ENCODE data around the gene DPF3.

The DPF3 gene

GRCh38 chr14:72802588-72802946 is 91.3 kb downstream of the DPF3 start:
- no peak overlapping the region for H3K4me3 ChIP-seq
- in situ Hi-C loops (cut with MboI; ENCODE audit: low sequenced_read_pairs), result no loop called here
- no peaks in the 10 kb centered on the region for H3K9me3 ChIP-seq
- H3K4me1 ChIP-seq, result peaks cover 6% of the 10 kb centered on the region
- no peaks in the 10 kb centered on the region for H3K27me3 ChIP-seq (ENCODE audit: low read depth)
- no peaks in the 10 kb centered on the region for H3K36me3 ChIP-seq (replicated peaks)
- DNase-seq (ENCODE audit: low spot score in 2 of 2), result no peak

DNA sequence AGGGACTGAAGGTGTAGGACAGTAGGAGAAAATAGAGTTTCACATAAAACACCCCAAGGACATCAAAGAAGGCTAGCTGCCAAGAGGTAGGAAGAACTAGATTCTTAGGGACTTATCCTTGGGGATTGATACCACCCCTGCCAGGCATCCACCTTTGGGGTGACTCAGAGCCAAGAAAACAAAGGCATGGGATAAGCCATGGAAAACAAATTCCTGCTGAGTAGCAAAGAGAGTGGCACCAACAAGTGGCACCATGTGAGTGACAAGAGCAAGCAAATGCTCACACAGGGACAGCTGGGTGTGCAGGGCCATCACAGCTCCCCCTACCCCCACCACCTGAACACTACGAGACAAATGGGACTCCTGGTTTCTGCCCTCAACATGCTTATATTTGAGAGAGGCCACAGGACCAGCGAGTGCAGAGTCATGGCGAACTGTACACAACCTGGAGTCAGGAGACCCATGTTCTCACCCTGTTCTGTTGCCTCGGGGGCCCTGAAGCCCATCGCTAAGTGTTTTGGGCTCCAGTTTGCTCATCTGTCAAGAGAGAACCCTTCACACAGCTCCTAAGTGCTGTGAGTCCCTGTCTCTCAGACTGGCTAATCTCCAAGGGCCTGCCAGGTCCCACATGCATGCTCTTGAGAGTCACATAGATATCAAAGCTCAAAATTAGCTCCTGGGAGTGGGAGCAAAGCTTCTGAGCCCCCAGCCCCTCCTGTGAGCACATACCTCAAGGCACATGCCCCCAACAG is 91.9 kb downstream of the DPF3 start:
- H3K4me1 ChIP-seq, result peaks cover 11% of the 10 kb centered on the region
- no peaks in the 10 kb centered on the region for H3K27me3 ChIP-seq (ENCODE audit: low read depth)
- H3K9me3 ChIP-seq, result no peaks in the 10 kb centered on the region
- in situ Hi-C loops (cut with MboI; ENCODE audit: low sequenced_read_pairs), result no loop called here
- no peak for DNase-seq (ENCODE audit: low spot score in 2 of 2)
- H3K4me3 ChIP-seq, result no peak overlapping the region
- no peaks in the 10 kb centered on the region for H3K36me3 ChIP-seq (replicated peaks)

- no peaks in the 10 kb centered on the region for H3K9me3 ChIP-seq
- in situ Hi-C loops (cut with MboI; ENCODE audit: low sequenced_read_pairs), result no loop called here
- no peaks in the 10 kb centered on the region for H3K36me3 ChIP-seq (replicated peaks)
- peaks cover 14% of the 10 kb centered on the region for H3K4me1 ChIP-seq
- DNase-seq (ENCODE audit: low spot score in 2 of 2), result no peak
- no peak overlapping the region for H3K4me3 ChIP-seq
- H3K27me3 ChIP-seq (ENCODE audit: low read depth), result no peaks in the 10 kb centered on the region
Measured at GRCh38 chr14:72801381-72801812, 92.5 kb downstream of the DPF3 start.

DNA sequence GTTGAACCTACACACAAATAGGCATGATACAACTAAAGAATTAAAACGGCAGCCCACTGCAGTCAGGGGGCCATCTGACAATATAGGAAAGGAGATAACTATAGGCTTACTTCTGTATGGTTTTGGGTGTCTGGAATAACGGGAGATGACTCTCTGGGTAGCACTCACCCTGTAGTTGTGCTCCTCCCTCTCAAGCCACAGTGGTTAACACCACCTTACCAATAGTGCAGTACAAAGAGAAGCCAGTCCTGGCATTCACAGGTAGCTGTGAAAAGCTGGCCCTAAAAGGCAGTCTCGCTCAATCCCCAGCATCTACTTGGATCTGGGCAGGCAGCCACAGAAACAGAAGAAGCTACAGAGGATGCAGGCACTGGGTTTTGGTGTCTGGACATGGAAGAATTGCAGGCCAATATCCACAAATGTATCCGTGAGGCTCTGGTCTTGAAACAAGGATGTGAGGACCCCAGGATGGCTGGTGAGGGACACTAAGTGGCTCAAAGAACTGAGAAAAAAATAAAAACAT is 93.0 kb downstream of the DPF3 start:
- Histone ChIP-seq H3K9me3 (no peaks in the 10 kb centered on the region), H3K4me3 (no peak overlapping the region), H3K27me3 (ENCODE audit: low read depth) (no peaks in the 10 kb centered on the region), H3K36me3 (replicated peaks) (no peaks in the 10 kb centered on the region), H3K4me1 (peaks cover 14% of the 10 kb centered on the region)
- in situ Hi-C loops (cut with MboI; ENCODE audit: low sequenced_read_pairs), result no loop called here
- no peak for DNase-seq (ENCODE audit: low spot score in 2 of 2)

DNA sequence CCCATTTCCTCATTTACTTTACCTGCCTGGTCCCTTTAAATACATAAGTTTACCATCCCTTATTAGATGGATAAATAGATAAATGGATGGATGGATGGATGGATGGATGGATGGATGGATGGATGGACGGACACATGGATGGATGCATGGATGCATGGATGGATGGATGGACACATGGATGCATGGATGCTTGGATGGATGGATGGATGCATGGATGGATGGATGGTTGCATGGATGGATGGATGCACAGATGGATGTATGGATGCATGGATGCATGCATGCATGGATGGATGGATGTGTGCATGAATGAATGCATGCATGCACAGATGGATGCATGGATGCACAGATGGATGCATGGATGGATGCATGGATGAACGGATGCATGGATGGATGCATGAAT is 93.6 kb downstream of the DPF3 start:
- H3K4me3 ChIP-seq, result no peak overlapping the region
- in situ Hi-C loops (cut with MboI; ENCODE audit: low sequenced_read_pairs), result no loop called here
- no peaks in the 10 kb centered on the region for H3K27me3 ChIP-seq (ENCODE audit: low read depth)
- peaks cover 14% of the 10 kb centered on the region for H3K4me1 ChIP-seq
- no peaks in the 10 kb centered on the region for H3K9me3 ChIP-seq
- no peak for DNase-seq (ENCODE audit: low spot score in 2 of 2)
- H3K36me3 ChIP-seq (replicated peaks), result no peaks in the 10 kb centered on the region

DNA sequence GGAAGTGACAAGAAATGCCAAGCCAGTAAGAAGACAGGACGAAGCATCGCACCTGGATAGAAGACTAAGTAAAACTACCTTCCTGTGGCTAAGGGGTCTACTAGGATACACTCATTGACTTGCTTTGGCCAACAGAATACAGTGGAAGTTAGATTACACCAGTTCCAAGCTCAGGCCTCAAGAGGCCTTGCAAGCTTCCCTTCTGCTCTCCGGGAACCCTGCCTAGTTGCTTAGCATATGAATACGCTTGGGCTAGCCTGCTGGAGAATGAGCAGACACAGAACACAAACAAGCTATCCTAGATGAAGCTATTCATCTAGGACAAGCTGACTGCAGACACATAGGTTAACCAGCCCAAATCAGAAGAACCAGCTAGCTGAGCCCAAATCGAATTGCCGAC is 97.0 kb downstream of the DPF3 start:
- DNase-seq (ENCODE audit: low spot score in 2 of 2), result peak; percentile 69 to 70
- H3K4me1 ChIP-seq, result peaks cover 8% of the 10 kb centered on the region
- in situ Hi-C loops (cut with MboI; ENCODE audit: low sequenced_read_pairs), result no loop called here
- no peaks in the 10 kb centered on the region for H3K27me3 ChIP-seq (ENCODE audit: low read depth)
- H3K4me3 ChIP-seq, result no peak overlapping the region
- H3K9me3 ChIP-seq, result no peaks in the 10 kb centered on the region
- H3K36me3 ChIP-seq (replicated peaks), result no peaks in the 10 kb centered on the region

DNA sequence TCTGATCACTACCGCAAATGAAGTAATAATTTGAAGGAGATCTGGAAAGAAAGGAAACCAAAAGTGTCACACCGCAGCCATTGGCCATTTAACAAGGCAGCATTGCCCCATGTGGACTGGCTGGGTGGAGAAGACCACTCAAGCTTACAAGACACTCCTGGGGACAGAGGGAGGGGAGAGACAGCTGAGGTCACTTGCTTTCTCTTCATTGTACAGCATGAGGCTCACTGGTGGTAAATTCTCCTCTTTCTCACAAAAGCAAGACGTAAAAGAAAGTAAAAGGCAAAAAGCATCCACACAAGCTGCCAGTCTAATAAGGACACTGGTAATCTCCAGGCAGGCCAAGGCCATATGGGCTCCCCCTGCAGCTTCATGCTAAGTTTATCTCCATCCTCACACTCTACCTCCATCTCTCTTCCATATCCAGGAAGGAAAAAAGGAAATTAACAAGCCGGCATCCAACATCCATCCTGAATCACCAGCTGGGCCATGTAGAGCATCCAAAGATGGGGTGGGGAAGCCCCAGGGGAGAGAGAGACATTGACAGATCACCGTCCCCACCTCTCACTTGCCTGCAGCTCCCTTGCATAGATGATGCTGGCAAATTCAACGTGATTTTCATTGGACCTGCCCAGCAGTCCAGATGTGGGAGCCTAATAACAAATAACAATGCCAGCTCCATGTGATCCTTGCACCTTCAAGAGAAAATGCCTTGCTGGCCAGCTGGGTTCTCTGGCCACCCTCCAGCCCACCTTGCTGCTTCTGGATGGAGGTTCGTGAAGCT is 100.6 kb downstream of the DPF3 start:
- Histone ChIP-seq H3K4me3 (no peak overlapping the region), H3K36me3 (replicated peaks) (no peaks in the 10 kb centered on the region), H3K4me1 (peaks cover 8% of the 10 kb centered on the region), H3K9me3 (no peaks in the 10 kb centered on the region), H3K27me3 (ENCODE audit: low read depth) (no peaks in the 10 kb centered on the region)
- no peak for DNase-seq (ENCODE audit: low spot score in 2 of 2)
- in situ Hi-C loops (cut with MboI; ENCODE audit: low sequenced_read_pairs), result no loop called here

- H3K27me3 ChIP-seq (ENCODE audit: low read depth), result no peaks in the 10 kb centered on the region
- peaks cover 5% of the 10 kb centered on the region for H3K4me1 ChIP-seq
- no peaks in the 10 kb centered on the region for H3K9me3 ChIP-seq
- H3K4me3 ChIP-seq, result no peak overlapping the region
- no peaks in the 10 kb centered on the region for H3K36me3 ChIP-seq (replicated peaks)
- in situ Hi-C loops (cut with MboI; ENCODE audit: low sequenced_read_pairs), result no loop called here
- no peak for DNase-seq (ENCODE audit: low spot score in 2 of 2)
Measured at GRCh38 chr14:72792051-72792788, 101.7 kb downstream of the DPF3 start.

DNA sequence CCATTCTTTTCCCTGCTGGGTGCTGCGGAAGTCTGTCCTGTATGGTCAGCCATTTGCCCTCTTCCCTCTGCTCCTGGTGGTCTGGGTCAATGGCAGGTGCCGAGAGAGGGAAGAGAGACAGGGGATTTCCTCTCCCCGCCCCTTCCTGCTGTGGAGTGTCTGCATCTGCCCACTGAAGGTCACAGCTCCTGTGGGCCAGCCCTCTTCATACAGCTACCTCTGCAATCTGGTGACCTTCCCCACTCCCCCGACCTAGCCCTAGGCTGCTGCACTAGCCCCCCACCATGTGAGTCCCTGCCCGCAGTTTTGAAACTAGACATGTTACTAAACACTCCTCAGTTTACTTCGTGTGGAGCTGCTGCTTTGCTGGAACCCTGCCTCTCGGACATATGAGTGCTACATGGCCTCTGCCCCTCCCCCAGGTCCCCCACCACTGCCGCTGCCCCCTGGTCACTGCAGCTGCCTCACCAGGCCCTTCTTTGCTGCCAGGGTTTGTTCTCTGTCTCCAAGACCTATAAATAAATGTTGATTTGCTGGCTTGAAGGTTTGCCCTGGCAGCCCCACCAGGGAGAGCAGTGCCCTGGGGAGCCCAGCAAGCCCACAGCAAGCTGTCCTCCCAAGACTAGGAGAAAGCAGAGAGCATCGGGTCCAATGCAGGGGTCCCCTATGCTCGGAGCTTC is 102.9 kb downstream of the DPF3 start:
- 0 out of 2 replicates have a peak, but pooled peaks cover 2% of the 10 kb centered on the region for H3K4me1 ChIP-seq
- no peaks in the 10 kb centered on the region for H3K9me3 ChIP-seq
- no peaks in the 10 kb centered on the region for H3K36me3 ChIP-seq (replicated peaks)
- no peaks in the 10 kb centered on the region for H3K27me3 ChIP-seq (ENCODE audit: low read depth)
- in situ Hi-C loops (cut with MboI; ENCODE audit: low sequenced_read_pairs), result no loop called here
- DNase-seq (ENCODE audit: low spot score in 2 of 2), result no peak
- H3K4me3 ChIP-seq, result no peak overlapping the region

DNA sequence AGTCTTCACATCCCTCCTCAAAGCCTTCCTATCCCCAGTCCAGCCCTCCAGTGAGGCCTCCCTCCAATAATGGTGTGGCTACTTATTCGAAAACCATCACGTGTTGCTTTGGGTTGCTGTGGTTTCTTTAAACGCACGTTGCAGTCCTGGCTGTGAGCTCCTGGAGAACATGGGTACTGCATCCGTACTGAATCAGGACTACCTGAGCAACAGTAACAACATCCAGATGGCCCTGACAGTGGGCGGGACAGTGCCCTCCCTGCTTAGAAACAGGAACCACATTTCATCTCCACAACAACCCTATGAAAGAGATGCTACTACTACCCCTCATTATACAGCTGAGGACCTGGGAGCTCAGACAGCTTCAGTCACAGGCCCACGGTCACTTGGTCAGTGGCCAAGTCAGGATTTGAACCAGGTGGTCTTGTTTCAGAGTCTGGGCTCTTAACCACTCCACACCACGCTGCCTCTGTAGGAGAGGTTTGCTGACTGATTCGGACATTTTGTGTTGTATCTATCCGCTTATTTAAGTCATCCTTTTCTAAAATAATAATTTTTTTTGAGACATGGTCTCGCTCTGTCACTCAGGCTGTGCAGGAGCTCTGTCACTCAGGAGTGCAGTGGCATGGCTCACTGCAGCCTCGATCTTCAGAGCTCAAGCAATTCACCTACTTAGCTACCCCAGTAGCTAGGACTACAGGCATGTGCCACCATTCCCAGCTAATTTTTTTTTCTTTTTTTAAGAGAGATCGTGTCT is 104.8 kb downstream of the DPF3 start:
- DNase-seq (ENCODE audit: low spot score in 2 of 2), result no peak
- H3K4me1 ChIP-seq, result 0 out of 2 replicates have a peak, but pooled peaks cover 2% of the 10 kb centered on the region
- H3K9me3 ChIP-seq, result no peaks in the 10 kb centered on the region
- H3K27me3 ChIP-seq (ENCODE audit: low read depth), result no peaks in the 10 kb centered on the region
- H3K36me3 ChIP-seq (replicated peaks), result no peaks in the 10 kb centered on the region
- in situ Hi-C loops (cut with MboI; ENCODE audit: low sequenced_read_pairs), result no loop called here
- H3K4me3 ChIP-seq, result no peak overlapping the region

- H3K36me3 ChIP-seq (replicated peaks), result no peaks in the 10 kb centered on the region
- H3K4me3 ChIP-seq, result no peak overlapping the region
- no peaks in the 10 kb centered on the region for H3K9me3 ChIP-seq
- in situ Hi-C loops (cut with MboI; ENCODE audit: low sequenced_read_pairs), result no loop called here
- no peak for DNase-seq (ENCODE audit: low spot score in 2 of 2)
- H3K27me3 ChIP-seq (ENCODE audit: low read depth), result no peaks in the 10 kb centered on the region
- H3K4me1 ChIP-seq, result 0 out of 2 replicates have a peak, but pooled peaks cover 2% of the 10 kb centered on the region
Measured at GRCh38 chr14:72788255-72788654, 105.6 kb downstream of the DPF3 start.

DNA sequence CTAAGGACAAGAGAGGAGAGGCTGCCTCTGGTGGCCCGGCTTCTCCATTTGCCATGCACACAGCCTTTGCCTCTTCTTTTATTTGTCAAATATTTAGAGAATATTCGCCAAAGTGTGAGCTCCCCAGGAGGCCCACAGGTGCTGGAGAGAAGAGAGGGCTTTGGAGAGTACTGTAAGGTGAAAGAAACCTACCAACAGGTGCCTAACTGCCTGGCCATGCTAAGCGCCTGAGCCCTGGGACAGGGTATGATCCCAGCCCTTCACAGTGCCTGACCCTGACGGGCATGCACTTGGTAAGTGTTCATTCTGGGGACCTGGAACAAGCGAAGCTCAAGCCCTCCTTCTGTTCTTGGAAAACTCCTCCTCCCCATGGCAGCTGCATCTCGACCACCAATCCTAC is 106.1 kb downstream of the DPF3 start:
- Histone ChIP-seq H3K36me3 (replicated peaks) (no peaks in the 10 kb centered on the region), H3K4me1 (0 out of 2 replicates have a peak, but pooled peaks cover 2% of the 10 kb centered on the region), H3K4me3 (no peak overlapping the region), H3K27me3 (ENCODE audit: low read depth) (no peaks in the 10 kb centered on the region), H3K9me3 (no peaks in the 10 kb centered on the region)
- in situ Hi-C loops (cut with MboI; ENCODE audit: low sequenced_read_pairs), result no loop called here
- DNase-seq (ENCODE audit: low spot score in 2 of 2), result no peak

Measured in HAP-1 (cell line).